Left kidney (tissue), 2 donors: ENCODE data around the gene CHML. TPM values are rescaled to one million over a fixed set of nuclear protein-coding genes. Genes with fewer than 3 reads are reported as not detected.

Experiments
- DNase-seq: peaks from one replicate; pipeline ENCODE4 v3.0.0-alpha.2; 2013
- polyA plus RNA-seq: library from polyadenylated mRNA; unstranded; fragments of 120-200 nt; gene quantifications from one replicate; pipeline ENCODE4 v1.2.1, GENCODE V29; 2013; ENCODE audit not compliant: insufficient read length

CHML gene
- polyA plus RNA-seq, 1 donor: 31.5 TPM

GRCh38 chr1:241648159-241648558 is 8.0 kb upstream of the CHML start:
- DNase-seq: no peak

GRCh38 chr1:241647658-241648057 is 7.5 kb upstream of the CHML start:
- DNase-seq: no peak

GRCh38 chr1:241646201-241646600 is 6.0 kb upstream of the CHML start:
- no peak for DNase-seq

- DNase-seq: no peak
Measured at GRCh38 chr1:241645199-241645598, 5.0 kb upstream of the CHML start.

GRCh38 chr1:241644259-241644658 is 4.1 kb upstream of the CHML start:
- no peak for DNase-seq

GRCh38 chr1:241642593-241642944 is 2.4 kb upstream of the CHML start:
- DNase-seq: no peak

GRCh38 chr1:241641773-241642592 is 1.8 kb upstream of the CHML start:
- no peak for DNase-seq

GRCh38 chr1:241640867-241641622 is 876 bp upstream of the CHML start:
- DNase-seq: no peak

- no peak for DNase-seq
Measured at GRCh38 chr1:241639623-241640148, 483 bp downstream of the CHML start.

GRCh38 chr1:241638909-241639622 is 1.1 kb downstream of the CHML start:
- DNase-seq: peak; percentile 28

- no peak for DNase-seq
Measured at GRCh38 chr1:241638099-241638682, 2.0 kb downstream of the CHML start.

- DNase-seq: no peak
Measured at GRCh38 chr1:241637604-241638003, 2.6 kb downstream of the CHML start.

GRCh38 chr1:241637046-241637590 is 3.1 kb downstream of the CHML start:
- no peak for DNase-seq

- no peak for DNase-seq
Measured at GRCh38 chr1:241636291-241636690, 3.9 kb downstream of the CHML start.

GRCh38 chr1:241635556-241636152 is 4.5 kb downstream of the CHML start:
- DNase-seq: no peak

GRCh38 chr1:241632987-241633386 is 7.2 kb downstream of the CHML start:
- no peak for DNase-seq

GRCh38 chr1:241631674-241632073 is 8.5 kb downstream of the CHML start:
- DNase-seq: no peak

- DNase-seq: no peak
Measured at GRCh38 chr1:241630899-241631298, 9.3 kb downstream of the CHML start.

- no peak for DNase-seq
Measured at GRCh38 chr1:241630476-241630875, 9.7 kb downstream of the CHML start.

GRCh38 chr1:241630005-241630404 is 10.2 kb downstream of the CHML start:
- no peak for DNase-seq

GRCh38 chr1:241627453-241628259 is 12.5 kb downstream of the CHML start:
- no peak for DNase-seq
